ENCODE results near the gene ITPR2.

ITPR2 gene

GRCh38 chr12:26396402-26396801 lies 436.6 kb downstream of the ITPR2 start:
- DNase-seq (ENCODE audit: low spot score) = no peak

- no peak for DNase-seq (ENCODE audit: low spot score)
Measured at GRCh38 chr12:26389343-26389742, 443.7 kb downstream of the ITPR2 start.

- DNase-seq (ENCODE audit: low spot score) = no peak
Measured at GRCh38 chr12:26384536-26384935, 448.5 kb downstream of the ITPR2 start.

GRCh38 chr12:26383041-26383440 lies 450.0 kb downstream of the ITPR2 start:
- DNase-seq (ENCODE audit: low spot score) = no peak

GRCh38 chr12:26380897-26381296 lies 452.1 kb downstream of the ITPR2 start:
- no peak for DNase-seq (ENCODE audit: low spot score)

GRCh38 chr12:26379777-26380467 lies 453.1 kb downstream of the ITPR2 start:
- DNase-seq (ENCODE audit: low spot score) = no peak

- no peak for DNase-seq (ENCODE audit: low spot score)
Measured at GRCh38 chr12:26378711-26379110, 454.3 kb downstream of the ITPR2 start.

GRCh38 chr12:26374934-26375680 lies 457.9 kb downstream of the ITPR2 start:
- DNase-seq (ENCODE audit: low spot score) = no peak

- no peak for DNase-seq (ENCODE audit: low spot score)
Measured at GRCh38 chr12:26373606-26374495, 459.1 kb downstream of the ITPR2 start.

GRCh38 chr12:26372866-26373265 lies 460.1 kb downstream of the ITPR2 start:
- no peak for DNase-seq (ENCODE audit: low spot score)

GRCh38 chr12:26370098-26370497 lies 462.9 kb downstream of the ITPR2 start:
- no peak for DNase-seq (ENCODE audit: low spot score)

- no peak for DNase-seq (ENCODE audit: low spot score)
Measured at GRCh38 chr12:26369588-26369987, 463.4 kb downstream of the ITPR2 start.

- no peak for DNase-seq (ENCODE audit: low spot score)
Measured at GRCh38 chr12:26367991-26368730, 464.8 kb downstream of the ITPR2 start.

GRCh38 chr12:26361964-26362363 lies 471.0 kb downstream of the ITPR2 start:
- no peak for DNase-seq (ENCODE audit: low spot score)

GRCh38 chr12:26360062-26360461 lies 472.9 kb downstream of the ITPR2 start:
- DNase-seq (ENCODE audit: low spot score) = no peak

GRCh38 chr12:26359576-26359975 lies 473.4 kb downstream of the ITPR2 start:
- DNase-seq (ENCODE audit: low spot score) = no peak

- DNase-seq (ENCODE audit: low spot score) = no peak
Measured at GRCh38 chr12:26358651-26359050, 474.3 kb downstream of the ITPR2 start.

GRCh38 chr12:26347300-26347699 lies 485.7 kb downstream of the ITPR2 start:
- DNase-seq (ENCODE audit: low spot score) = no peak

- no peak for DNase-seq (ENCODE audit: low spot score)
Measured at GRCh38 chr12:26346736-26347135, 486.3 kb downstream of the ITPR2 start.

- no peak for DNase-seq (ENCODE audit: low spot score)
Measured at GRCh38 chr12:26345471-26346003, 487.5 kb downstream of the ITPR2 start.

GRCh38 chr12:26341491-26341890 lies 491.5 kb downstream of the ITPR2 start:
- no peak for DNase-seq (ENCODE audit: low spot score)

- DNase-seq (ENCODE audit: low spot score) = no peak
Measured at GRCh38 chr12:26340649-26341048, 492.3 kb downstream of the ITPR2 start.

All from activated CD4-positive, alpha-beta T cell treated with anti-CD3 and anti-CD28 coated beads, Interleukin-2, Interleukin-4, amounts not matched to agents 100 ng/mL and 50 ng/mL, durations not matched to agents 16 hours and 8 hours (primary cell).